Kidney (tissue), 14 donors: ENCODE data around the gene PLTP. TPM values are rescaled to one million over a fixed set of nuclear protein-coding genes. Genes with fewer than 3 reads are reported as not detected.
"Not testable (repeated sequence)": the region's sequence is repeated elsewhere in the genome, so short reads cannot be mapped to it uniquely, and the experiment has no call there.

Experiments used
- DNase-seq, 5 donors: peaks; one replicate each; pipeline ENCODE4 v3.0.0-alpha.2; 2013 to 2020
- FAIRE-seq: peaks from 2 replicates; lab custom pipeline; 2012; peaks lifted over from hg19 to GRCh38; lab: Jason Lieb, UNC
- H3K27ac ChIP-seq, 2 donors: one replicate each; pipeline ENCODE4 v1.7.0; 2013; ENCODE audit warnings: low read depth in 2 of 2, low read length in 2 of 2, inconsistent platforms in 1 of 2
- H3K27me3 ChIP-seq: one replicate; pipeline ENCODE4 v1.7.1; 2013; ENCODE audit warnings: low read length, inconsistent platforms; ENCODE audit not compliant: control insufficient read depth, insufficient read depth
- H3K36me3 ChIP-seq, 3 donors: one replicate each; pipeline versions ENCODE4 v1.7.0 to v1.7.1; 2013; ENCODE audit warnings: low read length in 3 of 3, control low read depth in 1 of 3, inconsistent platforms in 1 of 3; ENCODE audit not compliant: insufficient read depth in 3 of 3, control insufficient read depth in 2 of 3
- H3K4me1 ChIP-seq, 3 donors: one replicate each; pipeline versions ENCODE4 v1.7.0 to v1.7.1; 2013; ENCODE audit warnings: low read length in 3 of 3, inconsistent platforms in 1 of 3, low read depth in 1 of 3; ENCODE audit not compliant: control insufficient read depth in 2 of 3, insufficient read depth in 2 of 3
- H3K4me3 ChIP-seq, 3 donors: one replicate each; pipeline versions ENCODE4 v1.7.0 to v1.8.1; 2013; ENCODE audit warnings: low read length in 3 of 3, control low read depth in 1 of 3, inconsistent platforms in 1 of 3
- H3K9ac ChIP-seq, 3 donors: one replicate each; pipeline versions ENCODE4 v1.7.0 to v1.7.1; 2013; ENCODE audit warnings: low read length in 3 of 3, control low read depth in 1 of 3, inconsistent platforms in 1 of 3
- H3K9me3 ChIP-seq, 3 donors: one replicate each; pipeline versions ENCODE4 v1.7.0 to v1.7.1; 2013; ENCODE audit warnings: low read length in 3 of 3, control low read depth in 1 of 3, inconsistent platforms in 1 of 3; ENCODE audit not compliant: control insufficient read depth in 2 of 3, insufficient read depth in 1 of 3
- intact Hi-C: fragments of 100-400 bp; cut with DNase I; formaldehyde crosslinking; loops from one replicate; pipeline ENCODE4 v1.11.1; 2022
- polyA plus RNA-seq: library from polyadenylated mRNA; stranded (reverse); fragments of 350-450 nt; fragmentation: Illumina TruSeq; extraction: RNeasy Lipid Tissue Mini Kit (QIAGEN cat#74804); gene quantifications from one replicate; pipeline ENCODE4 v1.2.3, GENCODE V29; 2014; ENCODE audit warnings: low read depth, low replicate concordance; ENCODE audit not compliant: insufficient read depth
- total RNA-seq: library from RNA; stranded (reverse); fragmentation: NEBNext Ultra II Directional; extraction: Animal tissue kit (Norgen Biotek cat#: 25700); gene quantifications from one replicate; pipeline ENCODE4 v1.2.1, GENCODE V29; 2021
- TF ChIP-seq, protein P1 (sequence below): IDR thresholded peaks from 3 replicates; pipeline ENCODE4 v1.5.1; 2012; ENCODE audit warnings: mild to moderate bottlenecking, moderate library complexity, borderline replicate concordance; ENCODE audit not compliant: insufficient read depth; ENCODE audit errors: extremely low read depth
- donor health status: control.
- donor health status: control.
- donor health status: control.
- donor health status: control.
- donor health status: control.
- donor health status: DM: yes; HTN: yes; CAD: no.
- donor health status: Normal renal cell carcinoma (clear cell type).

The PLTP gene
- total and polyA plus RNA-seq, 2 donors from 2014 or later: 345 to 790 TPM

DNA sequence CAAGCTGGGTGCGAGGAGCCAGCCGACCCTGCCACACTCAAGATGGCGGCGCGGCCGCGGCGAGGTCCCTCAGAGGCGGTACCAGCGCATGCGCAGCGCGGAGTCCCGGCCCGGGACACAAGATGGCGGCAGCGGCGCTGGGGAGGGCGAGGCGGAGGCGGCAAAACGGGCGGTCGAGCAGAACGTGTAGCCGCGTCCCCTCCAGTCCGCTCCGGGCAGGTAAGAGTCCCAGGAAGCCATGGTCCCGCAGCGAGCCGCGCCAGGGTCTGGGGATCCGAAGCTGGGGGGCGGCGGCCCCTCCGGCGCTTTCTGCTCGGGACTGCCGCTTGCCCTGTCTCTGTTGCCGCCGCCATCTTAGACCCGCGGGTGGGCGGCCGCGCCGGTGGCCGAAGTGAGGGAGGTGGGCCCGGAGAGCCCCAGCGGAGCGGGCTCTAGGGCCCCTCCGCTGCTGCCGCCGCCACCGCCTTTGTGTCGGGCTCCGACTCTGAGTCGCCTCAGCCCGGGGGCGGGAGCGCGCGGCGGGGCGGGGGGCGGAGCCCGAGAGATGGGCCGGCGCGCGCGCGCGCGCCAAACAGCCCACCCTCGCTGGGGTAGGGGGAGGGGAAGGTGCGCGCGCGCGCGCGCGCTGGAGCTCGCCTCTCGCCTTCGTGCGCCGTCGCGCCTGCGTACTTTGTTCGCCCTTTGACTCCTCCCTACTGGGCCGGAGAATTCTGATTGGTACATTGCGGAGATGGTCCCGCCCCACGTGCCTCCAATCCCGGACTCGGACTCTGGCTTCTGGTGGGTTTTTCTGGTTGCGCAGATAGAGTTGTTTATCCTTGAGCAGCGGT lies 22.8 kb upstream of the PLTP start, which contains the start of gene PCIF1:
Gene PCIF1, plus strand, starts transcription at position 98 of the 830 bp plus-strand sequence. CDS start 4,317 bp downstream, outside the sequence.
- Histone ChIP-seq H3K27me3 (no peaks in the 10 kb centered on the region), H3K9me3 (no peaks in the 10 kb centered on the region), H3K27ac (peak within 1 kb of the TSS; percentile 99 to 100), H3K4me1 (peaks cover 0 to 8% (median 5%) of the 10 kb centered on the region in 3 donors), H3K4me3 (peak within 1 kb of the TSS; percentile 89 to 95 (median 94)), H3K9ac (peak within 1 kb of the TSS; percentile 86 to 98 (median 90)), H3K36me3 (peaks cover 9 to 24% (median 20%) of the 10 kb centered on the region in 3 donors)
- intact Hi-C loops: no loop called here
- peak; percentile 99 for DNase-seq
- no peak for FAIRE-seq
- TF ChIP-seq, protein P1, sequence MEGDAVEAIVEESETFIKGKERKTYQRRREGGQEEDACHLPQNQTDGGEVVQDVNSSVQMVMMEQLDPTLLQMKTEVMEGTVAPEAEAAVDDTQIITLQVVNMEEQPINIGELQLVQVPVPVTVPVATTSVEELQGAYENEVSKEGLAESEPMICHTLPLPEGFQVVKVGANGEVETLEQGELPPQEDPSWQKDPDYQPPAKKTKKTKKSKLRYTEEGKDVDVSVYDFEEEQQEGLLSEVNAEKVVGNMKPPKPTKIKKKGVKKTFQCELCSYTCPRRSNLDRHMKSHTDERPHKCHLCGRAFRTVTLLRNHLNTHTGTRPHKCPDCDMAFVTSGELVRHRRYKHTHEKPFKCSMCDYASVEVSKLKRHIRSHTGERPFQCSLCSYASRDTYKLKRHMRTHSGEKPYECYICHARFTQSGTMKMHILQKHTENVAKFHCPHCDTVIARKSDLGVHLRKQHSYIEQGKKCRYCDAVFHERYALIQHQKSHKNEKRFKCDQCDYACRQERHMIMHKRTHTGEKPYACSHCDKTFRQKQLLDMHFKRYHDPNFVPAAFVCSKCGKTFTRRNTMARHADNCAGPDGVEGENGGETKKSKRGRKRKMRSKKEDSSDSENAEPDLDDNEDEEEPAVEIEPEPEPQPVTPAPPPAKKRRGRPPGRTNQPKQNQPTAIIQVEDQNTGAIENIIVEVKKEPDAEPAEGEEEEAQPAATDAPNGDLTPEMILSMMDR: peak; percentile 1

DNA sequence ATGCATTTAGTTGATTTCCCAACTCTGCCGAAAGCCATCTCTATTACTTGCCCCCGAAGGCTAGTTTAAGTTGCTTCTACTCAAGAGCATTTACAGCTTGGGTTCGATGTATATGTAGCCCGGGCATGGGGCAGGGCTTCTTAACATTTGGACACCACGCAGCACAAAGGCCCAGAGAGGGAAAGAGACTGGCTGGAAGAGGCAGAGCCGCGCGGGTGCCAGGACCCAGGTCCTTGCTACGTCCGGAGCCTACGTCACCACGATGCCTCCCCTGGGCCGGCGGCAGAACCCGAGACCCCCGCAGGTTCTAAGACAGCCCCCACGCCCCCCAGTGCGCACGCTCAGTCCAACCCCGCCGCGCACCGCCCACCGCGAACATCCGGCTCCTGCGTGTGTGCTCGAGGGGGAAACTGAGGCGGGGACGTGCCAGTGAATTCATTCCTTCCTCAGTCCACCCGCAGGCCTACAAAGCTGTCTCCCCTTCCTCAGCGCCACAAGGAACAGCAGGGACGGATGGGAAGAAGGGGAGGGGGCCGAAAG lies 22.2 kb upstream of the PLTP start:
- TF ChIP-seq, protein P1: no peak
- H3K4me3 ChIP-seq: peak overlapping the region; percentile 75 to 95 (median 94)
- FAIRE-seq: no peak
- H3K36me3 ChIP-seq: peaks cover 7 to 17% (median 13%) of the 10 kb centered on the region in 3 donors
- intact Hi-C loops: no loop called here
- peak overlapping the region; percentile 99 to 100 for H3K27ac ChIP-seq
- H3K9me3 ChIP-seq: no peaks in the 10 kb centered on the region
- peak overlapping the region; percentile 86 to 98 (median 90) for H3K9ac ChIP-seq
- H3K4me1 ChIP-seq: peaks cover 0 to 8% (median 5%) of the 10 kb centered on the region in 3 donors
- H3K27me3 ChIP-seq: no peaks in the 10 kb centered on the region
- DNase-seq: peak in 4 of 5 donors; percentile 76 to 93 (median 83)

DNA sequence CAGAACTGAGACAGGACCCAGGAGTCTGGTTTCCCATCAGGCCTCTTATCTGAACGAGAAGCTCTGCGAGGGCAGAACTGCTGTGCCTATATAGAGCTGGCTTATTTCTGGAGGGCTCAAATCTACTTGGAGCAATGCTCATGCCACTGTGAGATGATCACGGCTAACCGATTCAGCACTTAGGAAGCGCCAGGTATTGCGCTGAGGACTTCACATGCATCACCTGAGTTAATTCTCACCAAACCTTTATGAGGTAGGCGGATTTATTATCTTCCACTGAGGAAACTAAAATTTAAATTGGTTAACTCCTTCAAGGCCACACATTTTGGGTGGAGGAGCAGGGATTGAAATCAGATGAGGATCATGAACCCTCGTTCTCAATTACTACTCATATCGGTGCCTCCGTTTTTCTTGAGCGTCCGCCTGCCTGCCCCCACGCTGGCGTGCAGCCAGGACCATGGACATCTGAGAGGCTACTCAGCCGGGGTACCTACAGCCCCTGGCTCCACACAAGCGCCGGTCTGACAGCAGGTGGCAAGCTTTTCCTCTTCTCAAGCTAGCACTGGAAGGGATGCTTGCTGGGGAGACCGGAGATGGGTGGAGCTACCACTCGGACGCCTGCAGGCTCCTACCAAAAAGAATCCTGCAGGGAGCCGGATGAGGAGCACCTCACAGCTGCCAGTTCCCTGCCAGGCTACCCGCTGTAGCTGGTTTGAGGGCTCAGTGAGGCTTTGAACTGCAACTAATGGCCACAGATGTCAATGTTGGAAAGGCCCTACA lies 21.5 kb upstream of the PLTP start:
- FAIRE-seq (no peak), DNase-seq (peak; percentile 84 to 92 (median 92))
- H3K27me3 ChIP-seq: no peaks in the 10 kb centered on the region
- H3K4me3 ChIP-seq: peak overlapping the region; percentile 75 to 95 (median 94)
- H3K9me3 ChIP-seq: no peaks in the 10 kb centered on the region
- intact Hi-C loops: no loop called here
- H3K4me1 ChIP-seq: peaks cover 0 to 8% (median 5%) of the 10 kb centered on the region in 3 donors
- H3K36me3 ChIP-seq: peaks cover 7 to 11% (median 11%) of the 10 kb centered on the region in 3 donors
- peak overlapping the region; percentile 86 to 98 (median 90) for H3K9ac ChIP-seq
- TF ChIP-seq, protein P1: peak; percentile 32
- peak overlapping the region; percentile 99 to 100 for H3K27ac ChIP-seq

DNA sequence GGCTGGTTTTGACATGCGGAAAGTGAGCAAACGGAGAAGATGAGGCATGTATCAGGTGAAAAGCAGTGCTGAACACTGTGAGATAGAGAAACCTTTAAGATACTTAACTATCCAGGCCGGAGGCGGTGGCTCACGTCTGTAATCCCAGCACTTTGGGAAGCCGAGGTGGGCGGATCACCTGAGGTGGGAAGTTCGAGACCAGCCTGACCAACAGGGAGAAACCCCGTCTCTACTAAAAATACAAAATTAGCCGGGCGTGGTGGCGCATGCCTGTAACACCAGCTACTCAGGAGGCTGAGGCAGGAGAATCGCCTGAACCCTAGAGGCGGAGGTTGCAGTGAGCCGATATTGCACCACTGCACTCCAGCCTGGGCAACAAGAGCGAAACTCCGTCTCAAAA lies 19.7 kb upstream of the PLTP start:
- H3K36me3 ChIP-seq, intact Hi-C loops, H3K27ac ChIP-seq, H3K4me1 ChIP-seq, H3K9ac ChIP-seq, H3K27me3 ChIP-seq, DNase-seq, H3K4me3 ChIP-seq, H3K9me3 ChIP-seq, FAIRE-seq: not testable (repeated sequence)
